NT2/D1 (cell line): ENCODE data around the gene LRBA.

Source experiments
- SUZ12 ChIP-seq: IDR thresholded peaks from 2 replicates; pipeline ENCODE4 v1.6.1; 2011; ENCODE audit not compliant: insufficient read length, insufficient read depth; ENCODE audit errors: extremely low read depth
- YY1 ChIP-seq: IDR thresholded peaks from 2 replicates; pipeline ENCODE4 v1.6.1; 2011; ENCODE audit not compliant: insufficient read length, insufficient read depth
- ZNF274 ChIP-seq: IDR thresholded peaks from 2 replicates; pipeline ENCODE4 v1.6.1; 2011; ENCODE audit warnings: mild to moderate bottlenecking, low read depth, low read length

DNA sequence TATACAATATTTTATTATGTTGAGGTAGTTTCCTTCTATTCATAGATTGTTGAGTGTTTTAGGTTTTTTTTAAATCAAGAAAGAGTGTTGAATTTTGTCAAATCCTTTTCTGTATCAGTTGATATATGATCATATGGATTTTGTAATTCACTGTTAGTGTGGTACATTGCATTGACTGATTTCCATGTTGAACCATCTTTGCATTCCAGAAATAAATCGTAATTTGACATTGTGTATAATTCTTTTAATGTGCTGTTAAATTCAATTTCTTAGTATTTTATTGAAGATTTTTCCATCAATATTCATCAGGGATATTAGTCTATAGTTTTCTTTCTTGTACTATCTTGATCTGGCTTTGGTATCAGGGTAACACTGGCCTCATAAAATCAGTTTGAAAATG lies 103.8 kb downstream of the LRBA start:
- no peak for TF ChIP-seq YY1
- no peak for TF ChIP-seq ZNF274
- no peak for TF ChIP-seq SUZ12
